Uterus (tissue), 4 donors: ENCODE measurements around the gene RALGPS1. TPM values are rescaled to one million over a fixed set of nuclear protein-coding genes. Genes with fewer than 3 reads are reported as not detected.

Experiments
- DNase-seq, 2 donors: peaks; one replicate each; pipeline ENCODE4 v3.0.0-alpha.2; 2019 to 2020
- H3K27ac ChIP-seq, 2 donors: fragments of 200-600 bp; sonication (generic); 1 replicate in 1 of 2; 2 replicates in 1 of 2; pipeline ENCODE4 v1.5.1; 2016 to 2018
- H3K27me3 ChIP-seq, 2 donors: fragments of 200-600 bp; sonication (generic); one replicate each; pipeline ENCODE4 v1.5.1; 2018 to 2019; ENCODE audit warnings: control low read depth in 1 of 2
- H3K36me3 ChIP-seq, 2 donors: fragments of 200-600 bp; sonication (generic); one replicate each; pipeline ENCODE4 v1.5.1; 2019; ENCODE audit warnings: control low read depth in 1 of 2
- H3K4me1 ChIP-seq, 2 donors: fragments of 200-600 bp; sonication (generic); one replicate each; pipeline ENCODE4 v1.5.1; 2018 to 2019; ENCODE audit warnings: control low read depth in 1 of 2
- H3K4me3 ChIP-seq, 2 donors: fragments of 200-600 bp; sonication (generic); 1 replicate in 1 of 2; 2 replicates in 1 of 2; pipeline ENCODE4 v1.5.1; 2018 to 2019; ENCODE audit warnings: mild to moderate bottlenecking in 1 of 2
- H3K9me3 ChIP-seq, 2 donors: fragments of 200-600 bp; sonication (generic); one replicate each; pipeline ENCODE4 v1.5.1; 2019; ENCODE audit warnings: control low read depth in 1 of 2
- POLR2A ChIP-seq, 2 donors: fragments of 450-650 bp; IDR thresholded peaks; one replicate each; pipeline ENCODE4 v1.6.1; 2016; ENCODE audit warnings: antibody characterized with exemption in 2 of 2, mild to moderate bottlenecking in 1 of 2, moderate library complexity in 1 of 2
- intact Hi-C: fragments of 100-400 bp; cut with DNase I; formaldehyde crosslinking; loops from one replicate; pipeline ENCODE4 v1.15.1; 2023; ENCODE audit warnings: low total_unique reads
- total RNA-seq, 4 donors: library from RNA; depleted of rRNA in 3 of 4; stranded (reverse); fragments of >200 nt in 3 of 4; gene quantifications; one replicate each; pipeline versions ENCODE4 v1.1.0 to v1.2.4, GENCODE V29; 2014 to 2023
- TF ChIP-seq, protein P1 (sequence below), 4 experiments: fragments of 200-600 bp in 2 of 4; fragments of 450-650 bp in 2 of 4; sonication (generic) in 2 of 4; IDR thresholded peaks; one replicate each; pipeline ENCODE4 v1.5.1; 2016 to 2019; ENCODE audit warnings: antibody characterized with exemption in 4 of 4, mild to moderate bottlenecking in 2 of 4, moderate library complexity in 1 of 4
- donor health status: DM: yes; HTN: yes; CAD: no.

The RALGPS1 gene
- total RNA-seq, 4 donors from 2014 or later, result 8.5 to 16.7 (median 14.5) TPM

DNA sequence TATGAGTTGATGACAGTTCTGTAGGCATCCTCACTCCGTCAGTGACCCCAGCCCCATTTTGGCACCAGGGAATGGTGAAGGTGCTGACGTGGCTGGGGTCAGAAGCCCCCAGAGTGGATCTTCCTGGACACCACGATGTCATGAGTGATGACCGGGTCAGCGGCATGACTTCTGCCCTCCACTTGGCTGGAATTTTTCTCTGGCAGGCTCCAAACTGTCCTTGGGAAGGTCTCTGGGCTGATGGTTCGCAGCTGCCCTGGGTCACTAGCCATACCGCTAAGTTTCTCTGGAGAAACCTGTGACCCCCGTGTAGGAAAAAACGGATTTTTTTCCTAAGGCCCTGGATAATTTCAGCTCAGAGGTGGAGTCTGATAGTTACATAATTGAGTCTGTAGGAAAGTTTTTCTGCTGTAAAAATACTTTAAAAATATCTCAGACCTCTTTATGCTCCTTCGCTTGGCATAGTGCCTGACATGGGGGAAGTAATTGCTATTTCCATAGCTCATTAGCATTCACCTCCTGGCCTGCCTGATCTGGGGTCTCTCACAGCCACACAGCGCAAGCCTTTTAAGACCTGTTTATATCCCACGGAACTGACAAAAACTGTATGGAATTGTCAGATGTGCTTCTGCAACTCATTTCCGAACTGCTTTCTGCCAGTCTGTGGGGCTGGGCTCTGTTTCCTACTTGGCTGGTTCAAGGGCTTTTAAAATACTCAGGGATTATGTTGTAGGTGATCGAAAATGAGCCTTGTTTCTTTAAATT is 138.7 kb downstream of the RALGPS1 start:
- Histone ChIP-seq H3K27ac (peak overlapping the region; percentile 80 to 85), H3K36me3 (no peaks in the 10 kb centered on the region), H3K4me1 (peaks cover 0 to 13% of the 10 kb centered on the region in 2 donors), H3K27me3 (no peaks in the 10 kb centered on the region), H3K4me3 (no peak overlapping the region), H3K9me3 (no peaks in the 10 kb centered on the region)
- intact Hi-C loops, result no loop called here
- DNase-seq, result peak in 1 of 2 donors; percentile 49
- TF ChIP-seq, protein P1, sequence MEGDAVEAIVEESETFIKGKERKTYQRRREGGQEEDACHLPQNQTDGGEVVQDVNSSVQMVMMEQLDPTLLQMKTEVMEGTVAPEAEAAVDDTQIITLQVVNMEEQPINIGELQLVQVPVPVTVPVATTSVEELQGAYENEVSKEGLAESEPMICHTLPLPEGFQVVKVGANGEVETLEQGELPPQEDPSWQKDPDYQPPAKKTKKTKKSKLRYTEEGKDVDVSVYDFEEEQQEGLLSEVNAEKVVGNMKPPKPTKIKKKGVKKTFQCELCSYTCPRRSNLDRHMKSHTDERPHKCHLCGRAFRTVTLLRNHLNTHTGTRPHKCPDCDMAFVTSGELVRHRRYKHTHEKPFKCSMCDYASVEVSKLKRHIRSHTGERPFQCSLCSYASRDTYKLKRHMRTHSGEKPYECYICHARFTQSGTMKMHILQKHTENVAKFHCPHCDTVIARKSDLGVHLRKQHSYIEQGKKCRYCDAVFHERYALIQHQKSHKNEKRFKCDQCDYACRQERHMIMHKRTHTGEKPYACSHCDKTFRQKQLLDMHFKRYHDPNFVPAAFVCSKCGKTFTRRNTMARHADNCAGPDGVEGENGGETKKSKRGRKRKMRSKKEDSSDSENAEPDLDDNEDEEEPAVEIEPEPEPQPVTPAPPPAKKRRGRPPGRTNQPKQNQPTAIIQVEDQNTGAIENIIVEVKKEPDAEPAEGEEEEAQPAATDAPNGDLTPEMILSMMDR (IDR thresholded peaks at IDR 0.05), result no peak
- TF ChIP-seq POLR2A (IDR thresholded peaks at IDR 0.05), result no peak

GRCh38 chr9:127053960-127054359 is 139.4 kb downstream of the RALGPS1 start:
- Histone ChIP-seq H3K4me3 (no peak overlapping the region), H3K4me1 (peaks cover 0 to 13% of the 10 kb centered on the region in 2 donors)
- DNase-seq, result no peak

GRCh38 chr9:127055745-127056402 is 141.3 kb downstream of the RALGPS1 start:
- no peak for DNase-seq
- H3K27me3 ChIP-seq, result no peaks in the 10 kb centered on the region
- TF ChIP-seq POLR2A (IDR thresholded peaks at IDR 0.05), result no peak
- TF ChIP-seq, protein P1 (IDR thresholded peaks at IDR 0.05), result no peak
- H3K36me3 ChIP-seq, result no peaks in the 10 kb centered on the region
- H3K4me1 ChIP-seq, result peaks cover 0 to 13% of the 10 kb centered on the region in 2 donors
- no peaks in the 10 kb centered on the region for H3K9me3 ChIP-seq
- intact Hi-C loops, result no loop called here
- H3K4me3 ChIP-seq, result no peak overlapping the region
- no peak overlapping the region for H3K27ac ChIP-seq

More at GRCh38 chr9:127053960-127054359, 139.4 kb downstream of the RALGPS1 start:
- no peaks in the 10 kb centered on the region for H3K9me3 ChIP-seq
- H3K27me3 ChIP-seq, result no peaks in the 10 kb centered on the region
- TF ChIP-seq, protein P1 (IDR thresholded peaks at IDR 0.05), result no peak
- TF ChIP-seq POLR2A (IDR thresholded peaks at IDR 0.05), result no peak
- intact Hi-C loops, result no loop called here
- H3K27ac ChIP-seq, result peak overlapping the region; percentile 80 to 85
- no peaks in the 10 kb centered on the region for H3K36me3 ChIP-seq

GRCh38 chr9:127056446-127056845 is 141.9 kb downstream of the RALGPS1 start:
- Histone ChIP-seq H3K4me1 (peaks cover 0 to 13% of the 10 kb centered on the region in 2 donors), H3K4me3 (no peak overlapping the region), H3K27ac (no peak overlapping the region), H3K36me3 (no peaks in the 10 kb centered on the region), H3K9me3 (no peaks in the 10 kb centered on the region), H3K27me3 (no peaks in the 10 kb centered on the region)
- TF ChIP-seq, protein P1 (IDR thresholded peaks at IDR 0.05), result no peak
- TF ChIP-seq POLR2A (IDR thresholded peaks at IDR 0.05), result no peak
- intact Hi-C loops, result no loop called here
- DNase-seq, result no peak
